Stomach (tissue), 9 donors: ENCODE data around the gene TSKU. TPM values are rescaled to one million over a fixed set of nuclear protein-coding genes. Genes with fewer than 3 reads are reported as not detected.
A peak's percentile ranks its signal among the peaks of the same experiment; 100 is the strongest.
"Not testable (repeated sequence)": the region's sequence is repeated elsewhere in the genome, so short reads cannot be mapped to it uniquely, and the experiment has no call there.

Source experiments
- DNase-seq, 2 donors: peaks; one replicate each; pipeline versions ENCODE4 v3.0.0 to v3.0.0-alpha.2; 2013 to 2019
- H3K27ac ChIP-seq, 5 donors: fragments of 200-600 bp in 4 of 5; sonication (generic) in 4 of 5; one replicate each; pipeline ENCODE4 v1.5.1; 2013 to 2019; ENCODE audit warnings: mild to moderate bottlenecking in 1 of 5, moderate library complexity in 1 of 5
- H3K27me3 ChIP-seq, 3 donors: fragments of 200-600 bp; sonication (generic); one replicate each; pipeline ENCODE4 v1.5.1; 2017 to 2019; ENCODE audit warnings: mixed run types in 1 of 3
- H3K36me3 ChIP-seq, 4 donors: fragments of 200-600 bp; sonication (generic); 1 replicate in 3 of 4; 2 replicates in 1 of 4; pipeline ENCODE4 v1.5.1; 2016 to 2019
- H3K4me1 ChIP-seq, 4 donors: fragments of 200-600 bp; sonication (generic); one replicate each; pipeline ENCODE4 v1.5.1; 2016 to 2019
- H3K4me3 ChIP-seq, 4 donors: fragments of 200-600 bp; sonication (generic) in 3 of 4; one replicate each; pipeline ENCODE4 v1.5.1; 2016 to 2019; ENCODE audit warnings: mild to moderate bottlenecking in 1 of 4
- H3K9me3 ChIP-seq, 4 donors: fragments of 200-600 bp; sonication (generic); one replicate each; pipeline ENCODE4 v1.5.1; 2016 to 2019
- CTCF ChIP-seq, 7 experiments: fragments of 450-650 bp in 4 of 7; fragments of 200-600 bp in 3 of 7; sonication (generic) in 3 of 7; IDR thresholded peaks; one replicate each; pipeline ENCODE4 v1.5.1; 2016 to 2019; ENCODE audit warnings: antibody characterized with exemption in 7 of 7, control low read depth in 2 of 7, mild to moderate bottlenecking in 1 of 7
- EP300 ChIP-seq: sonication (generic); formaldehyde crosslinking; IDR thresholded peaks from one replicate; pipeline ENCODE4 v1.6.1; 2017; ENCODE audit warnings: antibody characterized with exemption
- POLR2A ChIP-seq, 4 donors: fragments of 450-650 bp; IDR thresholded peaks; one replicate each; pipeline ENCODE4 v1.6.1; 2016; ENCODE audit warnings: antibody characterized with exemption in 4 of 4, control low read depth in 2 of 4, mild to moderate bottlenecking in 1 of 4, moderate library complexity in 1 of 4
- POLR2AphosphoS5 ChIP-seq, 3 donors: sonication (generic); formaldehyde crosslinking; IDR thresholded peaks; one replicate each; pipeline ENCODE4 v1.6.1; 2016; ENCODE audit warnings: antibody characterized with exemption in 3 of 3
- WGBS, 5 donors: extraction: QIAGEN DNeasy Blood & Tissue Kit in 3 of 5; methylation state at CpG; one replicate each; pipeline versions ENCODE4 v1.1.5 to v1.1.7; 2013 to 2018; 5-methylcytosine and 5-hydroxymethylcytosine counted together
- intact Hi-C: fragments of 100-400 bp; cut with DNase I; formaldehyde crosslinking; loops from one replicate; pipeline ENCODE4 v1.15.1; 2023; ENCODE audit warnings: low total_unique reads
- polyA plus RNA-seq, 3 donors: library from polyadenylated mRNA; stranded (reverse); fragments of 200-250 nt; gene quantifications; one replicate each; pipeline ENCODE4 v1.2.3, GENCODE V29; 2013
- total RNA-seq, 5 donors: library from RNA; depleted of rRNA; stranded (reverse); fragments of >200 nt; gene quantifications; one replicate each; pipeline versions ENCODE4 v1.1.0 to v1.2.3, GENCODE V29; 2014 to 2016
- donor health status: healthy with polysubstance abuse.
- donor health status: Bipolar disorder and iron deficiency.
- donor health status: healthy.

The TSKU gene
- total and polyA plus RNA-seq, 8 donors, result 11.1 to 114 (median 19.7) TPM

GRCh38 chr11:76823481-76824028, 40.4 kb downstream of the TSKU start:
- no peaks in the 10 kb centered on the region for H3K36me3 ChIP-seq
- DNase-seq, result peak in 1 of 2 donors; percentile 69
- no peak overlapping the region for H3K4me3 ChIP-seq
- 50 to 71% (median 60%) methylated on average over 9 of the region's 9 CpGs for WGBS, 5 donors
- TF ChIP-seq EP300 (no peak), POLR2A (IDR thresholded peaks at IDR 0.05) (no peak), CTCF (IDR thresholded peaks at IDR 0.05) (no peak), POLR2AphosphoS5 (IDR thresholded peaks at IDR 0.05) (peak in 2 of 3 donors; percentile 46 to 53)
- H3K9me3 ChIP-seq, result no peaks in the 10 kb centered on the region
- no peaks in the 10 kb centered on the region for H3K27me3 ChIP-seq
- intact Hi-C loops, result no loop called here
- H3K27ac ChIP-seq, result peak overlapping the region; percentile 40 to 66 (median 59)
- H3K4me1 ChIP-seq, result peaks cover 0 to 11% (median 0%) of the 10 kb centered on the region in 4 donors

- H3K27ac ChIP-seq, result peak overlapping the region; percentile 40 to 66 (median 59)
- TF ChIP-seq CTCF (IDR thresholded peaks at IDR 0.05) (no peak), POLR2AphosphoS5 (IDR thresholded peaks at IDR 0.05) (no peak), EP300 (no peak), POLR2A (IDR thresholded peaks at IDR 0.05) (no peak)
- intact Hi-C loops, result no loop called here
- peaks cover 0 to 11% (median 0%) of the 10 kb centered on the region in 4 donors for H3K4me1 ChIP-seq
- no peaks in the 10 kb centered on the region for H3K36me3 ChIP-seq
- no peak for DNase-seq
- H3K9me3 ChIP-seq, result no peaks in the 10 kb centered on the region
- 68 to 80% (median 78%) methylated on average over 9 of the region's 9 CpGs for WGBS, 5 donors
- no peaks in the 10 kb centered on the region for H3K27me3 ChIP-seq
- no peak overlapping the region for H3K4me3 ChIP-seq
Observed at GRCh38 chr11:76824083-76824939, 41.2 kb downstream of the TSKU start.

- intact Hi-C loops, result no loop called here
- 79 to 90% (median 89%) methylated on average over 4 to 5 of the region's 5 CpGs for WGBS, 5 donors
- peaks cover 0 to 4% (median 0%) of the 10 kb centered on the region in 3 donors for H3K27me3 ChIP-seq
- no peak overlapping the region for H3K27ac ChIP-seq
- H3K36me3 ChIP-seq, result no peaks in the 10 kb centered on the region
- no peak for DNase-seq
- TF ChIP-seq CTCF (IDR thresholded peaks at IDR 0.05), result no peak
- no peak for TF ChIP-seq EP300
- no peak for TF ChIP-seq POLR2A (IDR thresholded peaks at IDR 0.05)
- TF ChIP-seq POLR2AphosphoS5 (IDR thresholded peaks at IDR 0.05), result no peak
- peaks cover 0 to 13% (median under 1%) of the 10 kb centered on the region in 4 donors for H3K4me1 ChIP-seq
- no peaks in the 10 kb centered on the region for H3K9me3 ChIP-seq
- no peak overlapping the region for H3K4me3 ChIP-seq
Observed at GRCh38 chr11:76824980-76825725, 42.0 kb downstream of the TSKU start.

- TF ChIP-seq POLR2AphosphoS5 (IDR thresholded peaks at IDR 0.05), result no peak
- no peak for TF ChIP-seq POLR2A (IDR thresholded peaks at IDR 0.05)
- peaks cover 0 to 19% (median 5%) of the 10 kb centered on the region in 4 donors for H3K4me1 ChIP-seq
- DNase-seq, result no peak
- H3K9me3 ChIP-seq, result no peaks in the 10 kb centered on the region
- H3K36me3 ChIP-seq, result no peaks in the 10 kb centered on the region
- WGBS, 5 donors, result 71 to 97% (median 90%) methylated on average over 1 of the region's 1 CpG
- intact Hi-C loops, result no loop called here
- no peak overlapping the region for H3K27ac ChIP-seq
- no peak overlapping the region for H3K4me3 ChIP-seq
- peaks cover 0 to 6% (median 0%) of the 10 kb centered on the region in 3 donors for H3K27me3 ChIP-seq
Observed at GRCh38 chr11:76825726-76826396, 42.7 kb downstream of the TSKU start.

- H3K9me3 ChIP-seq, intact Hi-C loops, H3K36me3 ChIP-seq, H3K27me3 ChIP-seq, H3K27ac ChIP-seq, H3K4me3 ChIP-seq, DNase-seq: not testable (repeated sequence)
- peaks cover 0 to 22% (median 6%) of the 10 kb centered on the region in 4 donors for H3K4me1 ChIP-seq
- 80 to 88% (median 83%) methylated on average over 3 of the region's 3 CpGs for WGBS, 5 donors
Observed at GRCh38 chr11:76826508-76826907, 43.4 kb downstream of the TSKU start.

- H3K9me3 ChIP-seq, intact Hi-C loops, DNase-seq, H3K27me3 ChIP-seq, H3K27ac ChIP-seq, H3K36me3 ChIP-seq, H3K4me3 ChIP-seq: not testable (repeated sequence)
- H3K4me1 ChIP-seq, result peaks cover 0 to 22% (median 6%) of the 10 kb centered on the region in 4 donors
Observed at GRCh38 chr11:76827005-76827404, 43.8 kb downstream of the TSKU start.
